Mesendoderm (in vitro differentiated cells): ENCODE data around the gene GALNT16.
A peak's percentile ranks its signal among the peaks of the same experiment; 100 is the strongest.

Experiments
- DNase-seq: peaks from one replicate; pipeline ENCODE4 v3.0.0; 2013
- H2AK5ac ChIP-seq: 2 replicates; pipeline ENCODE4 v1.6.1; 2013; ENCODE audit warnings: low read length, inconsistent platforms
- H2BK120ac ChIP-seq: 2 replicates; pipeline ENCODE4 v1.6.1; 2013; ENCODE audit warnings: low read depth, mild to moderate bottlenecking, low read length, moderate library complexity, mixed read lengths
- H2BK15ac ChIP-seq: replicated peaks from 2 replicates; pipeline ENCODE4 v1.6.1; 2013; ENCODE audit warnings: low read depth, mild to moderate bottlenecking, moderate library complexity
- H2BK5ac ChIP-seq: 2 replicates; pipeline ENCODE4 v1.6.1; 2013; ENCODE audit warnings: low read length, inconsistent platforms
- H3K18ac ChIP-seq: 2 replicates; pipeline ENCODE4 v1.6.1; 2013; ENCODE audit warnings: mild to moderate bottlenecking, low read length, mixed read lengths
- H3K23ac ChIP-seq: one replicate; pipeline ENCODE4 v1.6.1; 2013; ENCODE audit warnings: low read length
- H3K27ac ChIP-seq: 2 replicates; pipeline ENCODE4 v1.5.1; 2013; ENCODE audit warnings: low read depth, mild to moderate bottlenecking, inconsistent platforms, low read length, moderate library complexity
- H3K27me3 ChIP-seq: 2 replicates; pipeline ENCODE4 v1.6.1; 2013; ENCODE audit warnings: low read length, control low read depth, mild to moderate bottlenecking, inconsistent platforms; ENCODE audit not compliant: insufficient read depth, poor library complexity
- H3K36me3 ChIP-seq: 2 replicates; pipeline ENCODE4 v1.6.1; 2013; ENCODE audit warnings: low read length, inconsistent platforms; ENCODE audit not compliant: control insufficient read depth, insufficient read depth
- H3K4ac ChIP-seq: one replicate; pipeline ENCODE4 v1.6.1; 2013; ENCODE audit warnings: low read depth, mild to moderate bottlenecking, low read length, moderate library complexity
- H3K4me1 ChIP-seq: 2 replicates; pipeline ENCODE4 v1.6.1; 2013; ENCODE audit warnings: low read depth, low read length, inconsistent platforms; ENCODE audit not compliant: control insufficient read depth
- H3K4me2 ChIP-seq: 2 replicates; pipeline ENCODE4 v1.6.1; 2013; ENCODE audit warnings: low read length
- H3K4me3 ChIP-seq: 2 replicates; pipeline ENCODE4 v1.5.1; 2013; ENCODE audit warnings: mild to moderate bottlenecking, low read length
- H3K56ac ChIP-seq: one replicate; pipeline ENCODE4 v1.6.1; 2013; ENCODE audit warnings: low read length
- H3K79me1 ChIP-seq: 2 replicates; pipeline ENCODE4 v1.6.1; 2013; ENCODE audit warnings: low read length, inconsistent platforms
- H3K79me2 ChIP-seq: 2 replicates; pipeline ENCODE4 v1.6.1; 2013; ENCODE audit warnings: mild to moderate bottlenecking, low read length; ENCODE audit not compliant: control insufficient read depth, insufficient read depth
- H3K9ac ChIP-seq: 2 replicates; pipeline ENCODE4 v1.6.1; 2013; ENCODE audit warnings: low read length, inconsistent platforms
- H4K5ac ChIP-seq: one replicate; pipeline ENCODE4 v1.6.1; 2013; ENCODE audit warnings: low read length
- H4K8ac ChIP-seq: one replicate; pipeline ENCODE4 v1.6.1; 2013; ENCODE audit warnings: low read depth, mild to moderate bottlenecking, control low read depth, low read length, moderate library complexity
- WGBS: extraction: QIAGEN DNeasy Blood & Tissue Kit; methylation state at CpG from one replicate; pipeline ENCODE4 v1.1.7; 2013; ENCODE audit warnings: low lambda C conversion rate, missing lambda C conversion rate; ENCODE audit not compliant: insufficient coverage; ENCODE audit errors: extremely low coverage; 5-methylcytosine and 5-hydroxymethylcytosine counted together

GALNT16 gene

GRCh38 chr14:69246331-69246730 lies 13.6 kb upstream of the GALNT16 start:
- Histone ChIP-seq H3K27me3 (no peaks in the 10 kb centered on the region), H3K79me2 (no peaks in the 10 kb centered on the region), H3K4ac (no peak overlapping the region), H4K8ac (no peak overlapping the region), H3K18ac (no peak overlapping the region), H3K4me1 (no peaks in the 10 kb centered on the region), H4K5ac (no peak overlapping the region), H3K4me2 (no peak overlapping the region), H2BK120ac (no peak overlapping the region), H3K23ac (no peak overlapping the region), H3K56ac (no peak overlapping the region), H3K9ac (no peak overlapping the region), H3K36me3 (no peaks in the 10 kb centered on the region), H3K4me3 (no peak overlapping the region), H2BK5ac (no peak overlapping the region), H2AK5ac (no peak overlapping the region), H3K79me1 (no peaks in the 10 kb centered on the region), H3K27ac (no peak overlapping the region), H2BK15ac (no peak overlapping the region)
- DNase-seq = no peak
- WGBS = no CpG with 5 or more reads among the region's 3 CpGs

- no peaks in the 10 kb centered on the region for H3K4me1 ChIP-seq
- no peak overlapping the region for H3K18ac ChIP-seq
- no peak overlapping the region for H3K4me3 ChIP-seq
- H3K4ac ChIP-seq = no peak overlapping the region
- H3K4me2 ChIP-seq = no peak overlapping the region
- H2BK120ac ChIP-seq = no peak overlapping the region
- no peaks in the 10 kb centered on the region for H3K79me1 ChIP-seq
- H2BK5ac ChIP-seq = no peak overlapping the region
- no peak overlapping the region for H3K27ac ChIP-seq
- no peak overlapping the region for H4K5ac ChIP-seq
- no peaks in the 10 kb centered on the region for H3K79me2 ChIP-seq
- no peaks in the 10 kb centered on the region for H3K27me3 ChIP-seq
- no peak overlapping the region for H3K23ac ChIP-seq
- no peak overlapping the region for H3K56ac ChIP-seq
- no CpG with 5 or more reads among the region's 3 CpGs for WGBS
- no peak for DNase-seq
- no peak overlapping the region for H2AK5ac ChIP-seq
- H2BK15ac ChIP-seq = no peak overlapping the region
- no peak overlapping the region for H4K8ac ChIP-seq
- H3K9ac ChIP-seq = no peak overlapping the region
- H3K36me3 ChIP-seq = no peaks in the 10 kb centered on the region
Measured at GRCh38 chr14:69247676-69248440, 12.1 kb upstream of the GALNT16 start.

DNA sequence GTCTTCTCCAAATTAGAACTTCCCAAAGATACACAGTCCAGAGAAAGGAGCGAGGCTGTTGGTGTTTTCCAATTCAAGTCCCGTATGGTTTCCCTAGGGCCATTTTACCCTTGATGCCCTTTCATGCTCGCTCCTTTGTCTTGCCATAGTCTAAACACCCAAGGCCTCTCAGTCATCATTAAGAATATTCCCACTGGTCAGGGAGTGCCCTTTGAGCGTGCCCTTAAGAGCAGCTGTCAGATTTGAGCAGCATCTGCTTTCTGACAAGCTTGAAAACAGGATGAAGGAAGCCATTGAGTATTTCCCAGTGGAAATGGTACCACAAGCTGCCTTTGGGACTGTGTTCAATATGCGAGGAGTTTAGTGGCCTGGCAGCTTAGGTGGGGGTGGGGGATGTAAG lies 10.4 kb upstream of the GALNT16 start:
- Histone ChIP-seq H2AK5ac (no peak overlapping the region), H3K4me1 (no peaks in the 10 kb centered on the region), H3K4me2 (no peak overlapping the region), H3K36me3 (no peaks in the 10 kb centered on the region), H3K4me3 (no peak overlapping the region), H2BK15ac (no peak overlapping the region), H3K27me3 (no peaks in the 10 kb centered on the region), H3K23ac (no peak overlapping the region), H3K79me1 (no peaks in the 10 kb centered on the region), H3K56ac (no peak overlapping the region), H3K9ac (no peak overlapping the region), H3K4ac (no peak overlapping the region), H2BK120ac (no peak overlapping the region), H3K27ac (no peak overlapping the region), H3K79me2 (no peaks in the 10 kb centered on the region), H2BK5ac (no peak overlapping the region), H4K5ac (no peak overlapping the region), H4K8ac (no peak overlapping the region), H3K18ac (no peak overlapping the region)
- WGBS = no CpG with 5 or more reads among the region's 5 CpGs
- DNase-seq = no peak

- Histone ChIP-seq H3K56ac (no peak overlapping the region), H3K23ac (no peak overlapping the region), H3K27me3 (no peaks in the 10 kb centered on the region), H3K4me1 (no peaks in the 10 kb centered on the region), H3K4ac (no peak overlapping the region), H3K27ac (no peak overlapping the region), H3K79me1 (no peaks in the 10 kb centered on the region), H3K4me2 (no peak overlapping the region), H2BK15ac (no peak overlapping the region), H4K8ac (no peak overlapping the region), H3K18ac (no peak overlapping the region), H3K36me3 (no peaks in the 10 kb centered on the region), H2BK120ac (no peak overlapping the region), H3K79me2 (no peaks in the 10 kb centered on the region), H4K5ac (no peak overlapping the region), H2AK5ac (no peak overlapping the region), H3K9ac (no peak overlapping the region), H3K4me3 (no peak overlapping the region), H2BK5ac (no peak overlapping the region)
- no peak for DNase-seq
- WGBS = no CpG with 5 or more reads among the region's 3 CpGs
Measured at GRCh38 chr14:69252851-69253250, 7.1 kb upstream of the GALNT16 start.

- no peak overlapping the region for H2BK15ac ChIP-seq
- H3K27me3 ChIP-seq = peaks cover 9% of the 10 kb centered on the region
- WGBS = no CpG with 5 or more reads among the region's 14 CpGs
Measured at GRCh38 chr14:69259168-69259526, 811 bp upstream of the GALNT16 start.

More at GRCh38 chr14:69259168-69259526, 811 bp upstream of the GALNT16 start:
- H3K56ac ChIP-seq = peak overlapping the region; percentile 70
- H4K5ac ChIP-seq = no peak overlapping the region
- peak overlapping the region; percentile 4 for H3K4me3 ChIP-seq
- H3K4me1 ChIP-seq = no peaks in the 10 kb centered on the region
- no peaks in the 10 kb centered on the region for H3K79me2 ChIP-seq
- peak overlapping the region; percentile 43 for H3K4me2 ChIP-seq
- H2BK5ac ChIP-seq = no peak overlapping the region
- no peaks in the 10 kb centered on the region for H3K79me1 ChIP-seq
- no peak overlapping the region for H3K27ac ChIP-seq
- H3K4ac ChIP-seq = no peak overlapping the region
- no peak overlapping the region for H4K8ac ChIP-seq
- H2AK5ac ChIP-seq = no peak overlapping the region
- H3K18ac ChIP-seq = no peak overlapping the region
- no peaks in the 10 kb centered on the region for H3K36me3 ChIP-seq
- peak overlapping the region; percentile 4 for H3K23ac ChIP-seq
- peak overlapping the region; percentile 41 for H3K9ac ChIP-seq
- peak; percentile 15 for DNase-seq
- no peak overlapping the region for H2BK120ac ChIP-seq
